IMR-90 (cell line): ENCODE results near the gene MREG. TPM values are rescaled to one million over a fixed set of nuclear protein-coding genes. Genes with fewer than 3 reads are reported as not detected.

Experiments used
- ATAC-seq: fragments of 200-7000 bp; cut with Tn5 transposase; 2 replicates; pipeline ENCODE4 v1.9.1; 2020; ENCODE audit warnings: low read depth, mild to moderate bottlenecking, moderate library complexity
- BruUV-seq: library from RNA; stranded (reverse); fragments of 400-500 nt; replicated peaks from 2 replicates; lab custom pipeline; 2021; lab: Mats Ljungman, UMichigan
- CTCF ChIA-PET: fragments of 300-600 bp; formaldehyde crosslinking; extraction: SDS; loops from one replicate; lab custom pipeline; 2021; ENCODE audit warnings: antibody characterized with exemption; lab: Yijun Ruan, JAX
- POLR2A ChIA-PET: fragments of 300-600 bp; sonication (Branson Sonifier 250); formaldehyde crosslinking; loops from one replicate; lab custom pipeline; 2022; ENCODE audit warnings: antibody characterized with exemption; ENCODE audit not compliant: unreplicated experiment; lab: Charles Lee
- DNase-seq: peaks from one replicate; pipeline ENCODE4 v3.0.0; 2013
- H2AFZ ChIP-seq: replicated peaks from 2 replicates; pipeline ENCODE3; 2013; ENCODE audit warnings: low read length, mild to moderate bottlenecking; ENCODE audit not compliant: poor library complexity
- H2AK5ac ChIP-seq: 2 replicates; pipeline ENCODE4 v1.6.1; 2013; ENCODE audit warnings: low read depth, low read length, inconsistent platforms
- H2AK9ac ChIP-seq: replicated peaks from 2 replicates; pipeline ENCODE3; 2013; ENCODE audit warnings: mild to moderate bottlenecking, low read depth, low read length, moderate library complexity; ENCODE audit not compliant: poor library complexity
- H2BK120ac ChIP-seq: 2 replicates; pipeline ENCODE4 v1.6.1; 2013; ENCODE audit warnings: low read depth, low read length, inconsistent platforms
- H2BK15ac ChIP-seq: 3 replicates; pipeline ENCODE4 v1.6.1; 2013; ENCODE audit warnings: low read depth, low read length, inconsistent platforms
- H2BK20ac ChIP-seq: 2 replicates; pipeline ENCODE4 v1.6.1; 2013; ENCODE audit warnings: low read depth, mild to moderate bottlenecking, inconsistent platforms, low read length, moderate library complexity
- H2BK5ac ChIP-seq: 2 replicates; pipeline ENCODE4 v1.6.1; 2013; ENCODE audit warnings: mild to moderate bottlenecking, low read depth, low read length, inconsistent platforms; ENCODE audit not compliant: poor library complexity, severe bottlenecking
- H3K14ac ChIP-seq: replicated peaks from 2 replicates; pipeline ENCODE4 v1.6.1; 2013; ENCODE audit warnings: low read depth, low read length, inconsistent platforms
- H3K18ac ChIP-seq: 2 replicates; pipeline ENCODE4 v1.6.1; 2013; ENCODE audit warnings: low read depth, low read length, control low read depth
- H3K23ac ChIP-seq: 2 replicates; pipeline ENCODE4 v1.6.1; 2013; ENCODE audit warnings: low read depth, low read length, inconsistent platforms
- H3K27ac ChIP-seq: 2 replicates; pipeline ENCODE4 v1.5.1; 2013; ENCODE audit warnings: mild to moderate bottlenecking, control low read depth, low read length; ENCODE audit not compliant: insufficient read depth
- H3K27me3 ChIP-seq: 2 replicates; pipeline ENCODE4 v1.6.1; 2013; ENCODE audit warnings: low read length; ENCODE audit not compliant: control insufficient read depth, insufficient read depth
- H3K36me3 ChIP-seq: 2 replicates; pipeline ENCODE4 v1.6.1; 2013; ENCODE audit warnings: low read length, mixed read lengths; ENCODE audit not compliant: control insufficient read depth, insufficient read depth
- H3K4ac ChIP-seq: 2 replicates; pipeline ENCODE4 v1.6.1; 2013; ENCODE audit warnings: low read depth, low read length, inconsistent platforms
- H3K4me1 ChIP-seq: 2 replicates; pipeline ENCODE4 v1.6.1; 2013; ENCODE audit warnings: low read length, mixed read lengths; ENCODE audit not compliant: control insufficient read depth, insufficient read depth
- H3K4me2 ChIP-seq: 2 replicates; pipeline ENCODE4 v1.6.1; 2013; ENCODE audit warnings: low read depth, mild to moderate bottlenecking, control low read depth, low read length, moderate library complexity
- H3K4me3 ChIP-seq: 2 replicates; pipeline ENCODE4 v1.5.1; 2013; ENCODE audit warnings: low read depth, mild to moderate bottlenecking, control low read depth, low read length, moderate library complexity; ENCODE audit not compliant: insufficient read depth
- H3K56ac ChIP-seq: 2 replicates; pipeline ENCODE4 v1.6.1; 2013; ENCODE audit warnings: low read length, inconsistent platforms; ENCODE audit not compliant: insufficient read depth; ENCODE audit errors: extremely low read depth
- H3K79me1 ChIP-seq, 2 experiments: 2 replicates each; pipeline ENCODE4 v1.6.1; 2013; ENCODE audit warnings: low read length in 2 of 2, inconsistent platforms in 1 of 2, low read depth in 1 of 2
- H3K9ac ChIP-seq: 2 replicates; pipeline ENCODE4 v1.6.1; 2013; ENCODE audit warnings: low read depth, low read length, control low read depth
- H3K9me1 ChIP-seq: 2 replicates; pipeline ENCODE4 v1.6.1; 2013; ENCODE audit warnings: low read length, inconsistent platforms; ENCODE audit not compliant: insufficient read depth
- H3K9me3 ChIP-seq: 2 replicates; pipeline ENCODE4 v1.6.1; 2013; ENCODE audit warnings: low read length; ENCODE audit not compliant: control insufficient read depth, insufficient read depth
- H4K20me1 ChIP-seq: 2 replicates; pipeline ENCODE4 v1.6.1; 2013; ENCODE audit warnings: low read length, inconsistent platforms; ENCODE audit not compliant: insufficient read depth
- H4K5ac ChIP-seq: 2 replicates; pipeline ENCODE4 v1.6.1; 2013; ENCODE audit warnings: mild to moderate bottlenecking, low read depth, low read length, control low read depth
- H4K8ac ChIP-seq, 2 experiments: 2 replicates each; pipeline ENCODE4 v1.6.1; 2013; ENCODE audit warnings: low read depth in 2 of 2, low read length in 2 of 2, control low read depth in 1 of 2, inconsistent platforms in 1 of 2
- H4K91ac ChIP-seq: 2 replicates; pipeline ENCODE4 v1.6.1; 2013; ENCODE audit warnings: low read depth, low read length, inconsistent platforms; ENCODE audit not compliant: insufficient read depth
- CEBPB ChIP-seq: IDR thresholded peaks from 2 replicates; pipeline ENCODE4 v1.6.1; 2012; ENCODE audit warnings: low read depth, low read length, improper control_type of control experiment
- CHD1 ChIP-seq: IDR thresholded peaks from 2 replicates; pipeline ENCODE4 v1.6.1; 2012; ENCODE audit warnings: low read depth, low read length, improper control_type of control experiment
- CTCF ChIP-seq: conservative IDR thresholded peaks from 2 replicates; pipeline ENCODE4 v1.5.1; 2012; ENCODE audit warnings: mild to moderate bottlenecking, low read depth, low read length, improper control_type of control experiment
- FOS ChIP-seq: fragments of 150-350 bp; IDR thresholded peaks from 2 replicates; pipeline ENCODE4 v1.6.1; 2016; ENCODE audit warnings: low read depth, low read length
- RCOR1 ChIP-seq: IDR thresholded peaks from 2 replicates; pipeline ENCODE4 v1.6.1; 2012; ENCODE audit warnings: mild to moderate bottlenecking, low read length, improper control_type of control experiment; ENCODE audit not compliant: insufficient replicate concordance
- SMC3 ChIP-seq: fragments of 150-350 bp; IDR thresholded peaks from 2 replicates; pipeline ENCODE4 v1.6.1; 2016; ENCODE audit warnings: low read depth, mild to moderate bottlenecking, antibody characterized with exemption, low read length, moderate library complexity
- WGBS, 2 experiments: methylation state at CpG; one replicate each; pipeline versions ENCODE4 v1.1.5 to v1.1.7; 2013; ENCODE audit warnings: missing lambda C conversion rate in 2 of 2; ENCODE audit not compliant: insufficient read length in 1 of 2; ENCODE audit errors: extremely low coverage in 2 of 2; 5-methylcytosine and 5-hydroxymethylcytosine counted together
- dilution Hi-C: fragments of 300-500 bp; cut with HindIII; formaldehyde crosslinking; loops from one replicate; pipeline ENCODE4 v1.14.3; 2018; ENCODE audit warnings: low sequenced_read_pairs; ENCODE audit not compliant: unreplicated experiment
- in situ Hi-C: fragments of 300-500 bp; cut with MboI; formaldehyde crosslinking; loops from 3 replicates; pipeline ENCODE4 v1.14.3; 2019; ENCODE audit warnings: low sequenced_read_pairs, inconsistent platforms, mixed read lengths
- intact Hi-C: fragments of 100-400 bp; cut with micrococcal nuclease; formaldehyde crosslinking; loops from 2 replicates; pipeline ENCODE4 v1.10.0; 2022
- polyA plus RNA-seq, 3 experiments: library from polyadenylated mRNA; depleted of rRNA; stranded (reverse); fragments of >200 nt; gene quantifications; 2 replicates each; pipeline ENCODE4 v1.2.3, GENCODE V29; 2012; ENCODE audit warnings: low replicate concordance in 1 of 3
- total RNA-seq: library from RNA; depleted of rRNA; stranded (reverse); fragments of >200 nt; gene quantifications from 2 replicates; pipeline ENCODE4 v1.2.3, GENCODE V29; 2012

Gene MREG
- total and polyA plus RNA-seq, 2 of the 4 experiments (the other 2 are of a cell fraction), result 1.0 to 1.8 TPM

- no peaks in the 10 kb centered on the region for H3K27me3 ChIP-seq
- dilution Hi-C loops (no loop called here), intact Hi-C loops (no loop called here), in situ Hi-C loops (loop anchor here (25.0 kb wide), 1 partner anchor 1128 kb away; the partner anchor contains the start of gene BARD1)
- H3K9me3 ChIP-seq, result no peaks in the 10 kb centered on the region
- H3K4me3 ChIP-seq, result no peak overlapping the region
- no peak overlapping the region for H4K8ac ChIP-seq
- no peak overlapping the region for H3K27ac ChIP-seq
- ATAC-seq (no peak), DNase-seq (no peak)
- H3K4ac ChIP-seq, result no peak overlapping the region
- H2BK120ac ChIP-seq, result no peak overlapping the region
- no peak overlapping the region for H4K91ac ChIP-seq
- H2BK20ac ChIP-seq, result no peak overlapping the region
- H3K23ac ChIP-seq, result no peak overlapping the region
- no peak overlapping the region for H3K4me2 ChIP-seq
- H3K9me1 ChIP-seq, result no peaks in the 10 kb centered on the region
- BruUV-seq, result no TSS peak
- no peak for TF ChIP-seq SMC3
- TF ChIP-seq FOS, result no peak
- no peak for TF ChIP-seq RCOR1
- no peak for TF ChIP-seq CEBPB
- no peak for TF ChIP-seq CTCF
- TF ChIP-seq CHD1, result no peak
- WGBS, 2 experiments, result no CpG with 5 or more reads among the region's 6 CpGs
- H3K14ac ChIP-seq, result no peak overlapping the region
- no peak overlapping the region for H3K9ac ChIP-seq
- no peak overlapping the region for H2AK5ac ChIP-seq
- ChIA-PET CTCF (interaction anchor here (0.6 kb wide), 1 partner anchor 10 kb away, joined by 3 read pairs; no protein-coding TSS in a partner anchor), POLR2A (no interaction called here)
- H3K36me3 ChIP-seq, result no peaks in the 10 kb centered on the region
- no peak overlapping the region for H2BK15ac ChIP-seq
- H3K4me1 ChIP-seq, result no peaks in the 10 kb centered on the region
- no peak overlapping the region for H2AK9ac ChIP-seq
- no peak overlapping the region for H4K5ac ChIP-seq
- H2BK5ac ChIP-seq, result no peak overlapping the region
- H2AFZ ChIP-seq, result no peak overlapping the region
- H3K79me1 ChIP-seq, result no peaks in the 10 kb centered on the region
- H3K18ac ChIP-seq, result no peak overlapping the region
- H3K56ac ChIP-seq, result no peak overlapping the region
- H4K20me1 ChIP-seq, result no peaks in the 10 kb centered on the region
Measured at GRCh38 chr2:215940645-215941184, 72.6 kb downstream of the MREG start.
